HG02642 (cell line): ENCODE data around the gene IQCH.

Experiments used
- ATAC-seq: cut with Tn5 transposase; IDR thresholded peaks from one replicate; pipeline ENCODE4 v1.9.1; 2021; ENCODE audit warnings: mild to moderate bottlenecking; ENCODE audit not compliant: unreplicated experiment, poor library complexity

IQCH gene

GRCh38 chr15:67384761-67385160 lies 130.2 kb downstream of the IQCH start:
- ATAC-seq, result no peak

- no peak for ATAC-seq
Measured at GRCh38 chr15:67385971-67386370, 131.4 kb downstream of the IQCH start.

DNA sequence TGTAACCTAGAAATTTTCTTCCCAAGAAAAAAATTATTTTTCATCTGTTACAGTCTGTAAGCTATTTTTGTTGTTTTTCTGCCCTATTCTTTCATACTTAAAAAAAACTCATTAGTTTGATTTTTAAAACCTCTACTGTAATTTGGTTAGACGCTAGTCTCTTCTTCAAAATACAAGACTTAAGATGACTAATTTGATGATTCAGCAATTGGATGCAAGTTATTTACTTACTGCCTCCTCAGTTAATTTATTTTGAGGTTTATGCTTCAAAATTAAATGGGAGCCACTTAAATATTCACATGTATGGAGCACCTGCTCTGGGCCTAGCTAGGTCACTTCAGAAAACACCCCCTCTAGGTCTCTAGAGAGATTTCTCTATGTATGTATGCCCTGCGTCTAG lies 132.4 kb downstream of the IQCH start:
- no peak for ATAC-seq

DNA sequence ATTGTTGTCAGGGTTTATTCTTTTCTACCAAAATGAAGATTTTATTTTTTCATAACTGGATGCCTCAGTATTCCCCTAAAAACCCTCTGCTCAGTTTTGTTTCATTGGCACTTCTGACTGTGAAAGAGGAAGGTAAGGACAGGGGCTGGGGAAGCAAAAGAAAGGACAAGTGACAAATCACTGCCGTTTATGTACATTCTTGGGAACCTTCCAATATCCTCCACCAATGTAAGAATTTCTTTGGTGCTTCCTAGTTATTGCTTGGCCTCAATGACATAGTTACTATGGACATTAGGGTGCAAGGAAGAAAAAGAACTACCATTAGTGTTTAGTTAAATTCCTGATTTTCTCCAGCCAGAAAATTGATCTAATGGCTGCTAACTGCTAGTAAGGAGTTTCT lies 135.4 kb downstream of the IQCH start:
- ATAC-seq, result no peak

- no peak for ATAC-seq
Measured at GRCh38 chr15:67394873-67395639, 140.5 kb downstream of the IQCH start.

- no peak for ATAC-seq
Measured at GRCh38 chr15:67396114-67396513, 141.5 kb downstream of the IQCH start.

DNA sequence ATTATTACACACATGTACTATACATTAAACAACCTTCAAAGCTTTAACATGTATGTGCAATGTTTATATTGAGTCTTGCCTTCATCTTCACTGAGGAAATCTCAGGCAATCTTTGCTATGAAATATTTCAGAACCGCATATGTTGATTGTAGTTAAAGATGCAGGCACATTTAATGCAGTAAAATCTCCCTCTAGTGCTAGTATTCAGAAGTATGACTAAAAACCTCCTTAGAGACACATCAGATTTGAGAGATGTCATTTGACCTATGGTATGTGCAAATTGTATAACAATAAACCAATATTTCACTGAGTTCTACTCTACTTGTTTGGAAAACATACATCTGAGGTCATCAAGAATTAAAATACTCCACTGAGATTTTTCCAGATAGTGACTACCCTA lies 142.6 kb downstream of the IQCH start:
- ATAC-seq, result no peak

- no peak for ATAC-seq
Measured at GRCh38 chr15:67399925-67400324, 145.3 kb downstream of the IQCH start.

- ATAC-seq, result no peak
Measured at GRCh38 chr15:67400890-67401289, 146.3 kb downstream of the IQCH start.

GRCh38 chr15:67401336-67401735 lies 146.8 kb downstream of the IQCH start:
- no peak for ATAC-seq

GRCh38 chr15:67403428-67404154 lies 149.0 kb downstream of the IQCH start:
- ATAC-seq, result no peak

- no peak for ATAC-seq
Measured at GRCh38 chr15:67405208-67406191, 150.9 kb downstream of the IQCH start.

DNA sequence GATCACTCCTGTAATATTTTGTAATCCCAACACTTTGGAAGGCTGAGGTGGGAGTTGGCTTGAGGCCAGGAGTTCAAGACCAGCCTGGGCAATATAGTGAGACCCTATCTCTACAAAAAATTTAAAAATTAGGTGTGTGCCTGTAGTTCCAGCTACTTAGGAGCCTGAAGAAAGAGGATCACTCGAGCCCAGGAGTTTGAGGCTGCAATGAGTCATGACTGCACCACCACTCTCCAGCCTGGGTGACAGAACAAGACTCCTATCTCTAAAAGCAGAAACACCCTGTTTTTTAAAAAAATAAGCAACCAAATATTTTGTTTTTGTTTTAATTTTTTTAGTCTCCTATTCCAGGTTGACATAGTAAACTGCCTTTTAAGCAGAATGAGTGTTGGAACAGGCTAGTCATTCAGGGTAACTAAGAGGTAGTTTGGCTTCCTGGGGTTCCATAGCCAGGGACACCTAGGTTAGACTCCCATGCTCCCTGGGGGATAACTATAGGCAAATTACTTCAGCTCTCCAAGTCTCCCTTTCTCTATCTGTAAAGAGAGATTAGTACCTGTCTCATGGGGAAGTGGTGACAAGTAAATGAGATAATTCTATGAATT lies 151.8 kb downstream of the IQCH start:
- no peak for ATAC-seq

GRCh38 chr15:67407786-67408185 lies 153.2 kb downstream of the IQCH start:
- ATAC-seq, result no peak

DNA sequence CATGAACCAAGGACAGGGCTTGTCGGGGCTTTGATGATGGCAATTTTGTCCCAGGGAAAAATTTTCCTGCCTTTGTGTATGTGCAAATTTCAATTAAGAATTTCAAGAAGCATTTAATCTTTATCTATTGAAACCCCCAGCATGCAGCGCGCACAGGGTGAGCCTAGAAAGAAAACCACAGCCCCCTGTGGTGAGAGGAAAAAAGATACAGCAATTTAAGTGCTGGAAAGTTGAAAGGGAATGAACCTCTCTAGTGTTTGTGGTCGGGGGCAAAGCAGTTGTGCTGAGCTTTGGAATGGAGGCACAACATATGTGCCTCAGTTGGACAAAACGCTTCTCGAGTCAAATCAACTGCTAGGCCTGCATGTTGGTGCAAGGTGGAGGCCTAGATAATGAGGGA lies 154.6 kb downstream of the IQCH start:
- ATAC-seq, result no peak

DNA sequence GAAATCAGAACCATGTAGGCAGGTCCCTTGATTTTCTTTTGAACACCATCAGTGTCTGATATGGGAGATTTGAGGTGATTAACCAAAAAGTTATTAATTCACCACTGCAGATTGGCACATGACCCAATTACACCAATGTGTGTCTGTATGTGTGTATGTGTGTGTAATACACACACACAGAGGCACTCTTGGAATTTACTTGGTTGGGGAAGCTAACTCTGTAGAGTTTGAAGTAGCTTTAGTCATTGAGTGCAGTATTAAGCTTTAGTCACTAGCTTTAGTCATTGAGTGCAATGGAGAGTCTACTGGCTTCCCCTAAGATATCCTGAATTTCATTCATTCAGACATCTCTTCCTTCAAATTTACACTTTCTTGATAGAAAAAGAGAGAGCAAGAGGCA lies 156.9 kb downstream of the IQCH start:
- no peak for ATAC-seq

- ATAC-seq, result no peak
Measured at GRCh38 chr15:67413770-67414390, 159.3 kb downstream of the IQCH start.

DNA sequence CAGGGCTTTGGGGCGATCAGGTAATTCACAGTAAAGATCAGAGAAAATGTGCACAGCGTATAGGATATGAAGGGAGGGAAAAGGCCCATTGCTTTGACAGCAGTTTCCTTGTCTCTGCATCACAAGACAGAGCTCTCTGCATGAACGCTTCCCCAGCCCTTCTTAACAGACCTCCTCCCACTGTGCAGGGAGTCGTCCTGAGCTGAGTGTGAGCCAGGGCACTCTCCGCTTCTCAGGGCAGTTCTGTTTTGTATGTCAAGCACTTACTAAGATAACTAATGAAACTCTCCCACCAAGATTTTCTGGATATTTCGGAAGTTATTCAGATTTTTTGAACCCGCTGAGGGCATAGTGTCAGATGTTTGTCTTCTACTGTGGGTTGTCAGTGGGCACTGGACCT lies 160.6 kb downstream of the IQCH start:
- ATAC-seq, result no peak

DNA sequence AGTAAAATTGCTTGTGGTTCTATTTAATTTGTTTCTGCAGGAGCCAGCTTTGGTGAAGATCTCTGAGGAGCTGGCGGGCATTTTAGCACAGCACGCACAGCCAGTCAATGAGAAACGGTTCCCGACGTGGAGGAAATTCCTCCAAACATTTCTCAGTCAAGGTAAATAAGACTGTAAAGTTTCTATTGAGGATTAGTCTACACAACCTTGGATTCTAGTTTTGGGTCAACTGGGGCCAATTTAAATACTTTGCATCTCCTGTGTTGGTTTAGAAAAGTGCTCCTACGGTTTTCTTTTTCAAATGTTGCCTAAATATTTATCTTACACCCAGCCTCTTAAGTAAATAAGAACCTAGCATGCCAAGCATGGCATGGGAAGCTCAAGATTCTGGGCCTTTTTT lies 162.3 kb downstream of the IQCH start:
- no peak for ATAC-seq

DNA sequence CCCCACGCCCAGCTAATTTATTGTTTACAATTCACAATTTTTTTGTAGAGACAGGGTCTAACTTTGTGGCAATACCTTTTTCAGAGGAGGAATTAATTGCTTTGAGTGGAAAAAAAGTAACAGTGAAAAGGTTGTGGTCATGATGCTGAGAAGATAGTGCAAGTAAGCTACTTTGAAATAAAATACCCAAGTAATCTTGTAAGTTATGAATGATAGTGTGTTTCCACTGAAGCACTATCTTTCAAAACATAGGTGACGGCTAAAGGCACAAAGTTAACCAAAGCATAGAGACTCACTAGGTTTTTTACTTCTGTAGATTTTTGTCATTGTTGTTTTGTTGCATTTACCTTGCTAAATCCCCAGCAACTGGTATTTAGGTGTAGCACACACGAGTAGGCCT lies 165.1 kb downstream of the IQCH start:
- no peak for ATAC-seq
